B cell (primary cell): ENCODE data around the gene QKI. TPM values are rescaled to one million over a fixed set of nuclear protein-coding genes. Genes with fewer than 3 reads are reported as not detected.

Experiments used
- ATAC-seq: fragments of 200-7000 bp; cut with Tn5 transposase; one replicate; pipeline ENCODE4 v1.10.0; 2021; ENCODE audit warnings: low read depth, mild to moderate bottlenecking, moderate number of reproducible peaks, moderate library complexity
- CTCF ChIA-PET: fragments of 350-600 bp; sonication (Branson Sonifier 250); formaldehyde crosslinking; loops from one replicate; lab custom pipeline; 2021; ENCODE audit warnings: antibody characterized with exemption, inconsistent platforms; lab: Charles Lee
- POLR2A ChIA-PET: fragments of 350-600 bp; sonication (Branson Sonifier 250); formaldehyde crosslinking; loops from one replicate; lab custom pipeline; 2021; ENCODE audit warnings: antibody characterized with exemption; lab: Charles Lee
- DNase-seq: peaks from one replicate; pipeline ENCODE4 v3.0.0; 2013
- H2AFZ ChIP-seq: 2 replicates; pipeline ENCODE4 v1.6.1; 2012; ENCODE audit warnings: mild to moderate bottlenecking, low read depth, low read length; ENCODE audit not compliant: insufficient read depth, poor library complexity, severe bottlenecking
- H3K27ac ChIP-seq, 2 donors: 1 replicate in 1 of 2; 2 replicates in 1 of 2; pipeline ENCODE4 v1.5.1; 2012 to 2013; ENCODE audit warnings: low read length in 2 of 2, mild to moderate bottlenecking in 2 of 2, moderate library complexity in 1 of 2
- H3K27me3 ChIP-seq, 4 experiments: fragments of 200-600 bp in 1 of 4; sonication (generic) in 1 of 4; replicated peaks in 1 of 4; 1 replicate in 2 of 4; 2 replicates in 2 of 4; pipeline versions ENCODE4 v1.6.1 to v1.7.0; 2013 to 2016; ENCODE audit warnings: low read length in 3 of 4, mild to moderate bottlenecking in 2 of 4, mixed read lengths in 1 of 4, moderate library complexity in 1 of 4; ENCODE audit not compliant: insufficient read depth in 4 of 4, control insufficient read depth in 3 of 4; ENCODE audit errors: control extremely low read depth in 1 of 4
- H3K36me3 ChIP-seq, 2 experiments: replicated peaks in 1 of 2; 1 replicate in 1 of 2; 2 replicates in 1 of 2; pipeline versions ENCODE4 v1.6.1 to v1.7.1; 2013; ENCODE audit warnings: low read length in 1 of 2; ENCODE audit not compliant: insufficient read depth in 2 of 2, control insufficient read depth in 1 of 2; ENCODE audit errors: control extremely low read depth in 1 of 2, extremely low read depth in 1 of 2
- H3K4me1 ChIP-seq, 2 donors: fragments of 200-600 bp in 1 of 2; sonication (generic) in 1 of 2; 1 replicate in 1 of 2; 2 replicates in 1 of 2; pipeline versions ENCODE4 v1.5.1 to v1.6.1; 2013 to 2017; ENCODE audit warnings: low read length in 2 of 2; ENCODE audit not compliant: control insufficient read depth in 2 of 2, insufficient read depth in 2 of 2
- H3K4me2 ChIP-seq: replicated peaks from 2 replicates; pipeline ENCODE3; 2012; ENCODE audit warnings: mild to moderate bottlenecking, low read depth, low read length; ENCODE audit not compliant: poor library complexity, severe bottlenecking
- H3K4me3 ChIP-seq, 5 experiments: fragments of 200-600 bp in 1 of 5; sonication (generic) in 1 of 5; 1 replicate in 3 of 5; 2 replicates in 2 of 5; pipeline versions ENCODE4 v1.5.1 to v1.7.0; 2011 to 2016; ENCODE audit warnings: low read length in 4 of 5, mild to moderate bottlenecking in 4 of 5, low read depth in 2 of 5, control low read depth in 1 of 5, moderate library complexity in 1 of 5; ENCODE audit not compliant: insufficient read depth in 1 of 5; ENCODE audit errors: control extremely low read depth in 1 of 5, extremely low read depth in 1 of 5
- H3K79me2 ChIP-seq: fragments of 200-600 bp; sonication (generic); one replicate; pipeline ENCODE4 v1.6.0; 2016; ENCODE audit warnings: low read length; ENCODE audit not compliant: control insufficient read depth, insufficient read depth
- H3K9ac ChIP-seq: fragments of 200-600 bp; sonication (generic); 2 replicates; pipeline ENCODE4 v1.6.1; 2017; ENCODE audit warnings: mild to moderate bottlenecking, low read length, moderate library complexity
- H3K9me3 ChIP-seq, 3 donors: one replicate each; pipeline versions ENCODE4 v1.6.1 to v1.7.1; 2013; ENCODE audit warnings: low read length in 2 of 3; ENCODE audit not compliant: control insufficient read depth in 2 of 3, insufficient read depth in 1 of 3; ENCODE audit errors: control extremely low read depth in 1 of 3
- H4K20me1 ChIP-seq: 2 replicates; pipeline ENCODE4 v1.6.0; 2012; ENCODE audit warnings: mild to moderate bottlenecking, low read length; ENCODE audit not compliant: insufficient read depth, control insufficient read depth, poor library complexity, severe bottlenecking
- H3K27ac Mint-ChIP-seq: one replicate; pipeline ENCODE4 v1.8.0; 2021; ENCODE audit warnings: mixed read lengths
- H3K27me3 Mint-ChIP-seq: one replicate; pipeline ENCODE4 v1.8.0; 2021; ENCODE audit warnings: mixed read lengths
- H3K4me1 Mint-ChIP-seq: one replicate; pipeline ENCODE4 v1.8.0; 2021; ENCODE audit warnings: mixed read lengths
- H3K4me3 Mint-ChIP-seq: one replicate; pipeline ENCODE4 v1.8.0; 2021; ENCODE audit warnings: mixed read lengths
- H3K9me3 Mint-ChIP-seq: one replicate; pipeline ENCODE4 v1.8.0; 2022; ENCODE audit warnings: mixed read lengths; ENCODE audit not compliant: insufficient read depth
- EZH2 ChIP-seq: IDR thresholded peaks from 2 replicates; pipeline ENCODE4 v1.6.1; 2012; ENCODE audit warnings: borderline replicate concordance, low read depth, mild to moderate bottlenecking, moderate library complexity, low read length; ENCODE audit not compliant: insufficient read depth, poor library complexity, severe bottlenecking
- WGBS: methylation state at CpG from one replicate; pipeline ENCODE4 v1.1.5; 2013; ENCODE audit warnings: missing lambda C conversion rate; ENCODE audit not compliant: insufficient coverage; 5-methylcytosine and 5-hydroxymethylcytosine counted together
- intact Hi-C: fragments of 100-400 bp; cut with micrococcal nuclease; formaldehyde crosslinking; loops from one replicate; pipeline ENCODE4 v1.10.0; 2022
- polyA plus RNA-seq: library from polyadenylated mRNA; depleted of rRNA; stranded (reverse); fragments of >200 nt; gene quantifications from 2 replicates; pipeline ENCODE4 v1.2.3, GENCODE V29; 2012
- total RNA-seq, 2 donors: library from RNA; stranded (reverse); fragments of 120-200 nt in 1 of 2; gene quantifications; 1 replicate in 1 of 2; 2 replicates in 1 of 2; pipeline versions ENCODE4 v1.2.3 to v1.2.4, GENCODE V29; 2013 to 2022
- TF ChIP-seq, protein P1 (sequence below): fragments of 200-600 bp; IDR thresholded peaks from one replicate; pipeline ENCODE4 v1.8.0; 2022; ENCODE audit warnings: antibody characterized with exemption, mild to moderate bottlenecking

The QKI gene
- total and polyA plus RNA-seq, 2 donors (not counting 1 experiment from before 2014, with no cell fraction given) = 38.8 to 79.5 TPM

DNA sequence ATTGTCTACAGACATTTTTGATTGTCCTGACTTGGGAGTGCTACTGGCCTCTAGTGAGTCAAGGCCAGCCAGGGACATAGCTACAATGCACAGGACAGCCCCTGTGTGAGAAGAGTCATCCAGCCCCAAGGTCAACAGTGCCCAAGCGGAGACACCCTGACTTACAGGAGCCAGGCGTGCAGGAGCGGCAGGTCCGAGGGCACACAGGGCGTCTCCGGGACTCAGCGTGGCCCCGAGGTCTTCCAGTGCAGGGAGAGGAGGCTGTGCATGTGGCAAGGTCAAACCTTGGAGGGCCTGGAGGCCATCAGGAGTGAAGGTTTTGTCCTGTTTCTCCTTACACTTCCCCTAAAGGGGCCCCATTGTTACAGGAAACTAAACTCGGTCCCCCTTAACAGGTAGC is 41.3 kb upstream of the QKI start:
- no peak for ATAC-seq
- no peak overlapping the region for H3K4me2 ChIP-seq
- Mint-ChIP-seq H3K27me3 (peaks cover 32% of the 10 kb centered on the region), H3K9me3 (no peaks in the 10 kb centered on the region), H3K4me3 (no peak overlapping the region), H3K27ac (no peak overlapping the region), H3K4me1 (no peaks in the 10 kb centered on the region)
- no peaks in the 10 kb centered on the region for H3K4me1 ChIP-seq
- no peak overlapping the region for H3K27ac ChIP-seq
- no peak overlapping the region for H3K4me3 ChIP-seq
- H3K79me2 ChIP-seq = no peaks in the 10 kb centered on the region
- POLR2A ChIA-PET = no interaction called here
- peaks cover 0 to 11% (median 2%) of the 10 kb centered on the region in 4 experiments for H3K27me3 ChIP-seq
- WGBS = 93% methylated on average over 3 of the region's 9 CpGs
- intact Hi-C loops = no loop called here
- no peaks in the 10 kb centered on the region for H4K20me1 ChIP-seq
- H3K36me3 ChIP-seq = no peaks in the 10 kb centered on the region
- no peak overlapping the region for H2AFZ ChIP-seq
- CTCF ChIA-PET = no interaction called here
- no peak overlapping the region for H3K9ac ChIP-seq
- H3K9me3 ChIP-seq = no peaks in the 10 kb centered on the region
- DNase-seq = no peak
- TF ChIP-seq, protein P1, sequence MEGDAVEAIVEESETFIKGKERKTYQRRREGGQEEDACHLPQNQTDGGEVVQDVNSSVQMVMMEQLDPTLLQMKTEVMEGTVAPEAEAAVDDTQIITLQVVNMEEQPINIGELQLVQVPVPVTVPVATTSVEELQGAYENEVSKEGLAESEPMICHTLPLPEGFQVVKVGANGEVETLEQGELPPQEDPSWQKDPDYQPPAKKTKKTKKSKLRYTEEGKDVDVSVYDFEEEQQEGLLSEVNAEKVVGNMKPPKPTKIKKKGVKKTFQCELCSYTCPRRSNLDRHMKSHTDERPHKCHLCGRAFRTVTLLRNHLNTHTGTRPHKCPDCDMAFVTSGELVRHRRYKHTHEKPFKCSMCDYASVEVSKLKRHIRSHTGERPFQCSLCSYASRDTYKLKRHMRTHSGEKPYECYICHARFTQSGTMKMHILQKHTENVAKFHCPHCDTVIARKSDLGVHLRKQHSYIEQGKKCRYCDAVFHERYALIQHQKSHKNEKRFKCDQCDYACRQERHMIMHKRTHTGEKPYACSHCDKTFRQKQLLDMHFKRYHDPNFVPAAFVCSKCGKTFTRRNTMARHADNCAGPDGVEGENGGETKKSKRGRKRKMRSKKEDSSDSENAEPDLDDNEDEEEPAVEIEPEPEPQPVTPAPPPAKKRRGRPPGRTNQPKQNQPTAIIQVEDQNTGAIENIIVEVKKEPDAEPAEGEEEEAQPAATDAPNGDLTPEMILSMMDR = no peak

DNA sequence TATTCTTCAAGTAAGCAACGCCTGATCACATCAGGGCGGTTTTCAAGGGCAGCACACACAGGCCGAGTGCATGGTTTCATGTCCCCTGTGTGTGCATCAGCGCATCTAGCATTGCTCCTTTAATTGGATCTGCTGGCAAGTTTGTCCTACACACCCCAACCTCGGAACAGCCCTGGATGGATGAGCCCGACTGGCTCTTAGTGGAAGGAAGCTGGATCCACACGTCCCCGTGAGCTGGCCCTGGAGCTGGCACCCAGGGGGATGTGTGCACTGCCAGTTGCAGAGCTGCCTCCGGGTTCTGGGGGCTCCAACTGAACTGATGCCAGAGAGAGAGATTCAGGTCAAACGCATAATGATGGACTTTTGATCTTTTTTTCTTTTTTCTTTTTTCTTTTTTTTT is 39.2 kb upstream of the QKI start:
- Histone ChIP-seq H3K9me3 (no peaks in the 10 kb centered on the region), H2AFZ (no peak overlapping the region), H3K27me3 (peaks cover 0 to 15% (median 2%) of the 10 kb centered on the region in 4 experiments), H3K27ac (no peak overlapping the region), H3K36me3 (no peaks in the 10 kb centered on the region), H3K4me2 (no peak overlapping the region), H4K20me1 (no peaks in the 10 kb centered on the region), H3K9ac (no peak overlapping the region), H3K79me2 (no peaks in the 10 kb centered on the region), H3K4me1 (no peaks in the 10 kb centered on the region), H3K4me3 (no peak overlapping the region)
- 89% methylated on average over 4 of the region's 10 CpGs for WGBS
- DNase-seq (no peak), ATAC-seq (no peak)
- ChIA-PET CTCF (no interaction called here), POLR2A (no interaction called here)
- no peak for TF ChIP-seq EZH2
- TF ChIP-seq, protein P1 = no peak
- Mint-ChIP-seq H3K4me1 (no peaks in the 10 kb centered on the region), H3K4me3 (no peak overlapping the region), H3K9me3 (no peaks in the 10 kb centered on the region), H3K27ac (no peak overlapping the region), H3K27me3 (peaks cover 26% of the 10 kb centered on the region)
- intact Hi-C loops = no loop called here
